DOHH2 (cell line): ENCODE measurements around the gene MYCL.

ENCODE experiments used
- H3F3A ChIP-seq: fragments of 200-600 bp; sonication (generic), shearing (Covaris generic); 2 replicates; pipeline ENCODE4 v1.6.0; 2016; ENCODE audit warnings: antibody characterized with exemption, mild to moderate bottlenecking; ENCODE audit not compliant: control insufficient read depth, insufficient read depth
- H3K27ac ChIP-seq: fragments of 200-600 bp; sonication (generic); 2 replicates; pipeline ENCODE4 v1.5.1; 2014; ENCODE audit warnings: low read depth, mild to moderate bottlenecking, low read length, moderate library complexity
- H3K27me3 ChIP-seq: fragments of 200-600 bp; sonication (generic); 2 replicates; pipeline ENCODE4 v1.6.1; 2014; ENCODE audit warnings: mild to moderate bottlenecking, low read length, mixed read lengths; ENCODE audit not compliant: control insufficient read depth
- H3K36me3 ChIP-seq: fragments of 200-600 bp; sonication (generic); 2 replicates; pipeline ENCODE4 v1.6.1; 2014; ENCODE audit warnings: mild to moderate bottlenecking, low read length, moderate library complexity, mixed read lengths; ENCODE audit not compliant: control insufficient read depth
- H3K4me1 ChIP-seq: fragments of 200-600 bp; sonication (generic); 2 replicates; pipeline ENCODE4 v1.6.1; 2014; ENCODE audit warnings: mild to moderate bottlenecking, low read length, mixed read lengths; ENCODE audit not compliant: control insufficient read depth
- H3K4me2 ChIP-seq: fragments of 200-600 bp; sonication (generic); 2 replicates; pipeline ENCODE4 v1.6.0; 2014; ENCODE audit warnings: mild to moderate bottlenecking, low read length, moderate library complexity
- H3K4me3 ChIP-seq: fragments of 200-600 bp; sonication (generic); 2 replicates; pipeline ENCODE4 v1.5.1; 2014; ENCODE audit warnings: mild to moderate bottlenecking, low read length, mixed read lengths
- H3K79me2 ChIP-seq: fragments of 200-600 bp; sonication (generic); 2 replicates; pipeline ENCODE4 v1.6.1; 2014; ENCODE audit warnings: mild to moderate bottlenecking, low read length, mixed read lengths; ENCODE audit not compliant: control insufficient read depth
- H3K9me2 ChIP-seq: fragments of 200-600 bp; sonication (generic); replicated peaks from 2 replicates; pipeline ENCODE4 v1.6.1; 2014; ENCODE audit warnings: mild to moderate bottlenecking, low read length, mixed read lengths; ENCODE audit not compliant: control insufficient read depth
- H3K9me3 ChIP-seq: fragments of 200-600 bp; sonication (generic); 2 replicates; pipeline ENCODE4 v1.6.1; 2014; ENCODE audit warnings: antibody characterized with exemption, low read length, mixed read lengths; ENCODE audit not compliant: control insufficient read depth, insufficient read depth
- H4K20me1 ChIP-seq: fragments of 200-600 bp; sonication (generic); 2 replicates; pipeline ENCODE4 v1.6.0; 2014; ENCODE audit warnings: low read depth, mild to moderate bottlenecking, antibody characterized with exemption, low read length, moderate library complexity; ENCODE audit not compliant: control insufficient read depth, insufficient read depth
- EZH2phosphoT487 ChIP-seq: fragments of 200-600 bp; sonication (generic); IDR thresholded peaks from 2 replicates; pipeline ENCODE4 v1.6.1; 2017; ENCODE audit warnings: borderline replicate concordance, mild to moderate bottlenecking, antibody characterized with exemption, low read length, moderate library complexity, mixed read lengths
- TF ChIP-seq, protein P1 (sequence below): fragments of 200-600 bp; sonication (generic); IDR thresholded peaks from one replicate; pipeline ENCODE4 v1.5.1; 2014; ENCODE audit warnings: antibody characterized with exemption, mild to moderate bottlenecking, low read depth, low read length; ENCODE audit not compliant: poor library complexity, severe bottlenecking

Gene MYCL

GRCh38 chr1:39896909-39897685, 4.6 kb downstream of the MYCL start:
- Histone ChIP-seq H3K27me3 (peaks cover 84% of the 10 kb centered on the region), H3K79me2 (no peaks in the 10 kb centered on the region), H3K36me3 (no peaks in the 10 kb centered on the region), H3K9me3 (no peaks in the 10 kb centered on the region), H3K9me2 (no peaks in the 10 kb centered on the region), H3K4me3 (no peak overlapping the region), H3K27ac (no peak overlapping the region), H3K4me1 (peaks cover 23% of the 10 kb centered on the region), H3F3A (no peaks in the 10 kb centered on the region; the same call in 1 of the 2 replicates), H3K4me2 (no peak overlapping the region), H4K20me1 (no peaks in the 10 kb centered on the region)
- TF ChIP-seq, protein P1, sequence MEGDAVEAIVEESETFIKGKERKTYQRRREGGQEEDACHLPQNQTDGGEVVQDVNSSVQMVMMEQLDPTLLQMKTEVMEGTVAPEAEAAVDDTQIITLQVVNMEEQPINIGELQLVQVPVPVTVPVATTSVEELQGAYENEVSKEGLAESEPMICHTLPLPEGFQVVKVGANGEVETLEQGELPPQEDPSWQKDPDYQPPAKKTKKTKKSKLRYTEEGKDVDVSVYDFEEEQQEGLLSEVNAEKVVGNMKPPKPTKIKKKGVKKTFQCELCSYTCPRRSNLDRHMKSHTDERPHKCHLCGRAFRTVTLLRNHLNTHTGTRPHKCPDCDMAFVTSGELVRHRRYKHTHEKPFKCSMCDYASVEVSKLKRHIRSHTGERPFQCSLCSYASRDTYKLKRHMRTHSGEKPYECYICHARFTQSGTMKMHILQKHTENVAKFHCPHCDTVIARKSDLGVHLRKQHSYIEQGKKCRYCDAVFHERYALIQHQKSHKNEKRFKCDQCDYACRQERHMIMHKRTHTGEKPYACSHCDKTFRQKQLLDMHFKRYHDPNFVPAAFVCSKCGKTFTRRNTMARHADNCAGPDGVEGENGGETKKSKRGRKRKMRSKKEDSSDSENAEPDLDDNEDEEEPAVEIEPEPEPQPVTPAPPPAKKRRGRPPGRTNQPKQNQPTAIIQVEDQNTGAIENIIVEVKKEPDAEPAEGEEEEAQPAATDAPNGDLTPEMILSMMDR = no peak
- no peak for TF ChIP-seq EZH2phosphoT487

- no peaks in the 10 kb centered on the region for H3K9me2 ChIP-seq
- H3K27me3 ChIP-seq = peaks cover 83% of the 10 kb centered on the region
- no peaks in the 10 kb centered on the region for H3K36me3 ChIP-seq
- H3K9me3 ChIP-seq = no peaks in the 10 kb centered on the region
- no peaks in the 10 kb centered on the region; the same call in 1 of the 2 replicates for H3F3A ChIP-seq
- no peaks in the 10 kb centered on the region for H4K20me1 ChIP-seq
- H3K4me2 ChIP-seq = no peak overlapping the region
- no peaks in the 10 kb centered on the region for H3K79me2 ChIP-seq
- peaks cover 18% of the 10 kb centered on the region for H3K4me1 ChIP-seq
- no peak for TF ChIP-seq EZH2phosphoT487
- TF ChIP-seq, protein P1 = no peak
- no peak overlapping the region for H3K27ac ChIP-seq
- H3K4me3 ChIP-seq = no peak overlapping the region
Measured at GRCh38 chr1:39895731-39896480, 5.8 kb downstream of the MYCL start.

- Histone ChIP-seq H3K4me2 (no peak overlapping the region), H3K79me2 (no peaks in the 10 kb centered on the region), H3K9me3 (no peaks in the 10 kb centered on the region), H3K36me3 (no peaks in the 10 kb centered on the region), H3K4me1 (peaks cover 17% of the 10 kb centered on the region), H3K27me3 (peaks cover 79% of the 10 kb centered on the region), H3K4me3 (no peak overlapping the region), H3K9me2 (no peaks in the 10 kb centered on the region), H3F3A (no peaks in the 10 kb centered on the region; the same call in 1 of the 2 replicates), H4K20me1 (no peaks in the 10 kb centered on the region), H3K27ac (no peak overlapping the region)
- TF ChIP-seq, protein P1 = no peak
- TF ChIP-seq EZH2phosphoT487 = no peak
Measured at GRCh38 chr1:39894884-39895495, 6.7 kb downstream of the MYCL start.
